Naive thymus-derived CD4-positive, alpha-beta T cell (primary cell): ENCODE measurements around the gene PLN. TPM values are rescaled to one million over a fixed set of nuclear protein-coding genes. Genes with fewer than 3 reads are reported as not detected.

Experiments used
- ATAC-seq: fragments of 150-1000 bp; cut with Tn5 transposase; 2 replicates; pipeline ENCODE4 v1.10.0; 2021; ENCODE audit warnings: mild to moderate bottlenecking, moderate library complexity
- CTCF ChIA-PET: fragments of 350-600 bp; sonication (Branson Sonifier 250); formaldehyde crosslinking; loops from one replicate; lab custom pipeline; 2021; ENCODE audit warnings: antibody characterized with exemption; lab: Charles Lee
- POLR2A ChIA-PET: fragments of 350-600 bp; sonication (Branson Sonifier 250); formaldehyde crosslinking; loops from one replicate; lab custom pipeline; 2021; ENCODE audit warnings: antibody characterized with exemption, inconsistent platforms; lab: Charles Lee
- DNase-seq, 9 donors: peaks; one replicate each; pipeline versions ENCODE4 v3.0.0 to v3.0.0-alpha.2; 2020 to 2022; ENCODE audit warnings: mixed read lengths in 1 of 9
- H3K27ac ChIP-seq: one replicate; pipeline ENCODE4 v1.7.0; 2013; ENCODE audit warnings: mild to moderate bottlenecking, low read depth, low read length, moderate library complexity
- H3K27me3 ChIP-seq, 2 donors: one replicate each; pipeline ENCODE4 v1.7.0; 2013; ENCODE audit warnings: low read length in 2 of 2, mild to moderate bottlenecking in 2 of 2, moderate library complexity in 2 of 2; ENCODE audit not compliant: control insufficient read depth in 2 of 2, insufficient read depth in 2 of 2
- H3K36me3 ChIP-seq, 3 experiments: 1 replicate in 2 of 3; 2 replicates in 1 of 3; pipeline ENCODE4 v1.7.0; 2013; ENCODE audit warnings: low read length in 3 of 3, mild to moderate bottlenecking in 3 of 3, moderate library complexity in 1 of 3; ENCODE audit not compliant: insufficient read depth in 3 of 3, control insufficient read depth in 2 of 3
- H3K4me1 ChIP-seq, 2 donors: one replicate each; pipeline ENCODE4 v1.7.0; 2013; ENCODE audit warnings: low read length in 2 of 2, mild to moderate bottlenecking in 2 of 2, moderate library complexity in 1 of 2; ENCODE audit not compliant: control insufficient read depth in 2 of 2, insufficient read depth in 2 of 2
- H3K4me3 ChIP-seq: 2 replicates; pipeline ENCODE4 v1.7.0; 2013; ENCODE audit warnings: mild to moderate bottlenecking, low read length
- H3K9me3 ChIP-seq, 3 experiments: 1 replicate in 2 of 3; 2 replicates in 1 of 3; pipeline ENCODE4 v1.7.0; 2013; ENCODE audit warnings: low read length in 3 of 3; ENCODE audit not compliant: control insufficient read depth in 2 of 3
- H3K27ac Mint-ChIP-seq, 9 donors: one replicate each; pipeline ENCODE4 v1.8.0; 2020 to 2022; ENCODE audit warnings: mixed read lengths in 9 of 9, mild to moderate bottlenecking in 8 of 9, moderate library complexity in 5 of 9, inconsistent platforms in 2 of 9
- H3K27me3 Mint-ChIP-seq, 5 donors: one replicate each; pipeline ENCODE4 v1.8.0; 2021 to 2022; ENCODE audit warnings: mixed read lengths in 5 of 5, mild to moderate bottlenecking in 1 of 5
- H3K36me3 Mint-ChIP-seq, 5 donors: one replicate each; pipeline ENCODE4 v1.8.0; 2020 to 2022; ENCODE audit warnings: mixed read lengths in 5 of 5, mild to moderate bottlenecking in 3 of 5, inconsistent platforms in 1 of 5
- H3K4me1 Mint-ChIP-seq, 7 donors: one replicate each; pipeline ENCODE4 v1.8.0; 2020 to 2022; ENCODE audit warnings: mixed read lengths in 7 of 7, mild to moderate bottlenecking in 3 of 7, inconsistent platforms in 1 of 7
- H3K4me3 Mint-ChIP-seq, 10 donors: one replicate each; pipeline ENCODE4 v1.8.0; 2020 to 2022; ENCODE audit warnings: mild to moderate bottlenecking in 10 of 10, mixed read lengths in 10 of 10, moderate library complexity in 6 of 10, inconsistent platforms in 2 of 10
- H3K9me3 Mint-ChIP-seq, 11 donors: one replicate each; pipeline ENCODE4 v1.8.0; 2020 to 2022; ENCODE audit warnings: mixed read lengths in 11 of 11, mild to moderate bottlenecking in 4 of 11, inconsistent platforms in 1 of 11, moderate library complexity in 1 of 11
- intact Hi-C, 2 donors: fragments of 100-400 bp; cut with micrococcal nuclease; formaldehyde crosslinking; loops; one replicate each; pipeline ENCODE4 v1.15.1; 2023
- polyA plus RNA-seq, 2 donors: library from polyadenylated mRNA; unstranded; fragments of 300-500 nt; fragmentation: Illumina TruSeq; gene quantifications; one replicate each; pipeline ENCODE4 v1.2.3, GENCODE V29; 2021
- total RNA-seq, 6 experiments: library from RNA in 5 of 6; stranded (reverse) in 5 of 6; gene quantifications; 1 replicate in 5 of 6; 2 replicates in 1 of 6; pipeline ENCODE4 v1.2.3 and lab custom pipeline; 2021 to 2026

The PLN gene
- total and polyA plus RNA-seq, 7 experiments from 2014 or later, result 0.09 to 0.34 (median 0.20) TPM; not detected in 2

GRCh38 chr6:118530942-118531341, 17.2 kb upstream of the PLN start:
- Histone ChIP-seq H3K27ac (no peak overlapping the region), H3K27me3 (no peaks in the 10 kb centered on the region), H3K9me3 (no peaks in the 10 kb centered on the region), H3K4me3 (no peak overlapping the region), H3K36me3 (peaks cover 0 to 4% (median 0%) of the 10 kb centered on the region in 3 experiments), H3K4me1 (no peaks in the 10 kb centered on the region)
- H3K4me1 Mint-ChIP-seq, result peaks cover 13 to 82% (median 64%) of the 10 kb centered on the region in 7 donors
- POLR2A ChIA-PET, result interaction anchor here (0.7 kb wide), 1 partner anchor 263 kb away, joined by 3 read pairs; no protein-coding TSS in a partner anchor
- peaks cover 0 to 14% (median 1%) of the 10 kb centered on the region in 11 donors for H3K9me3 Mint-ChIP-seq
- peak overlapping the region in 1 of 9 donors; percentile 11 for H3K27ac Mint-ChIP-seq
- H3K36me3 Mint-ChIP-seq, result peaks cover 9 to 54% (median 33%) of the 10 kb centered on the region in 5 donors
- H3K27me3 Mint-ChIP-seq, result no peaks in the 10 kb centered on the region
- DNase-seq (no peak), ATAC-seq (no peak)
- CTCF ChIA-PET, result no interaction called here
- peak overlapping the region in 2 of 10 donors; percentile 7 to 21 for H3K4me3 Mint-ChIP-seq
- intact Hi-C loops, result loop anchor here in 1 of 2 donors (2.0 kb wide), 1 partner anchor 16 kb away; no protein-coding TSS in a partner anchor

GRCh38 chr6:118535176-118535844, 12.8 kb upstream of the PLN start:
- no peak overlapping the region for H3K27ac ChIP-seq
- H3K4me1 ChIP-seq, result peaks cover 0 to 8% of the 10 kb centered on the region in 2 donors
- H3K9me3 ChIP-seq, result no peaks in the 10 kb centered on the region
- Mint-ChIP-seq H3K4me3 (no peak overlapping the region), H3K27ac (peak overlapping the region in 1 of 9 donors; percentile 41), H3K36me3 (peaks cover 9 to 51% (median 33%) of the 10 kb centered on the region in 5 donors), H3K4me1 (peaks cover 16 to 76% (median 61%) of the 10 kb centered on the region in 7 donors), H3K9me3 (peaks cover 0 to 14% (median 2%) of the 10 kb centered on the region in 11 donors), H3K27me3 (no peaks in the 10 kb centered on the region)
- intact Hi-C loops, result no loop called here
- POLR2A ChIA-PET, result interaction anchor here (1.0 kb wide), 1 partner anchor 173 kb away, joined by 3 read pairs; no protein-coding TSS in a partner anchor
- H3K4me3 ChIP-seq, result no peak overlapping the region
- ATAC-seq, result no peak
- H3K27me3 ChIP-seq, result no peaks in the 10 kb centered on the region
- CTCF ChIA-PET, result interaction anchor here (0.8 to 1.1 kb wide), 2 partner anchors 14 to 24 kb away, joined by 3 read pairs; no protein-coding TSS in a partner anchor
- no peak for DNase-seq
- H3K36me3 ChIP-seq, result peaks cover 0 to 4% (median 0%) of the 10 kb centered on the region in 3 experiments

GRCh38 chr6:118536478-118536877, 11.6 kb upstream of the PLN start:
- H3K9me3 Mint-ChIP-seq, result peaks cover 0 to 10% (median 0%) of the 10 kb centered on the region in 11 donors
- H3K4me3 ChIP-seq, result no peak overlapping the region
- H3K27me3 ChIP-seq, result no peaks in the 10 kb centered on the region
- H3K36me3 Mint-ChIP-seq, result peaks cover 7 to 42% (median 26%) of the 10 kb centered on the region in 5 donors
- POLR2A ChIA-PET, result no interaction called here
- no peak for ATAC-seq
- no peaks in the 10 kb centered on the region for H3K9me3 ChIP-seq
- H3K4me1 Mint-ChIP-seq, result peaks cover 16 to 70% (median 53%) of the 10 kb centered on the region in 7 donors
- no peaks in the 10 kb centered on the region for H3K27me3 Mint-ChIP-seq
- CTCF ChIA-PET, result interaction anchor here (0.6 kb wide), 1 partner anchor 27 kb away, joined by 3 read pairs; no protein-coding TSS in a partner anchor
- DNase-seq, result no peak
- peaks cover 0 to 8% of the 10 kb centered on the region in 2 donors for H3K4me1 ChIP-seq
- H3K27ac ChIP-seq, result no peak overlapping the region
- intact Hi-C loops, result no loop called here
- H3K27ac Mint-ChIP-seq, result no peak overlapping the region
- H3K36me3 ChIP-seq, result peaks cover 0 to 4% (median 0%) of the 10 kb centered on the region in 3 experiments
- no peak overlapping the region for H3K4me3 Mint-ChIP-seq

GRCh38 chr6:118537574-118537973, 10.5 kb upstream of the PLN start:
- Mint-ChIP-seq H3K27ac (peak overlapping the region in 1 of 9 donors; percentile 9), H3K27me3 (no peaks in the 10 kb centered on the region), H3K36me3 (peaks cover 3 to 31% (median 18%) of the 10 kb centered on the region in 5 donors), H3K4me3 (peak overlapping the region in 2 of 10 donors; percentile 2 to 6), H3K9me3 (peaks cover 0 to 5% (median 0%) of the 10 kb centered on the region in 11 donors), H3K4me1 (peaks cover 11 to 71% (median 51%) of the 10 kb centered on the region in 7 donors)
- Histone ChIP-seq H3K4me1 (peaks cover 0 to 8% of the 10 kb centered on the region in 2 donors), H3K9me3 (no peaks in the 10 kb centered on the region), H3K27ac (peak overlapping the region; percentile 4), H3K36me3 (no peaks in the 10 kb centered on the region), H3K27me3 (no peaks in the 10 kb centered on the region), H3K4me3 (no peak overlapping the region)
- ChIA-PET CTCF (no interaction called here), POLR2A (no interaction called here)
- intact Hi-C loops, result no loop called here
- no peak for DNase-seq
- no peak for ATAC-seq

- H3K27ac Mint-ChIP-seq, result peak overlapping the region in 3 of 9 donors; percentile 8 to 68 (median 60)
- ChIA-PET CTCF (interaction anchor here (0.7 to 1.1 kb wide), 2 partner anchors 9 to 324 kb away, joined by 3 to 4 read pairs; no protein-coding TSS in a partner anchor), POLR2A (interaction anchor here (1.1 kb wide), 1 partner anchor 9 kb away, joined by 4 read pairs; no protein-coding TSS in a partner anchor)
- Histone ChIP-seq H3K9me3 (no peaks in the 10 kb centered on the region), H3K36me3 (no peaks in the 10 kb centered on the region), H3K4me1 (peaks cover 0 to 8% of the 10 kb centered on the region in 2 donors), H3K27ac (no peak overlapping the region), H3K4me3 (no peak overlapping the region), H3K27me3 (no peaks in the 10 kb centered on the region)
- no peaks in the 10 kb centered on the region for H3K27me3 Mint-ChIP-seq
- peaks cover 10 to 82% (median 67%) of the 10 kb centered on the region in 7 donors for H3K4me1 Mint-ChIP-seq
- intact Hi-C loops, result no loop called here
- no peak for DNase-seq
- H3K4me3 Mint-ChIP-seq, result peak overlapping the region in 1 of 10 donors; percentile 41
- H3K36me3 Mint-ChIP-seq, result peaks cover 0 to 25% (median 13%) of the 10 kb centered on the region in 5 donors
- ATAC-seq, result no peak
- H3K9me3 Mint-ChIP-seq, result peaks cover 0 to 2% (median 0%) of the 10 kb centered on the region in 11 donors
Observed at GRCh38 chr6:118542184-118542952, 5.7 kb upstream of the PLN start.

- H3K27me3 Mint-ChIP-seq, result no peaks in the 10 kb centered on the region
- no peak for ATAC-seq
- DNase-seq, result no peak
- peaks cover 0 to 25% (median 13%) of the 10 kb centered on the region in 5 donors for H3K36me3 Mint-ChIP-seq
- H3K9me3 Mint-ChIP-seq, result peaks cover 0 to 2% (median 0%) of the 10 kb centered on the region in 11 donors
- no peaks in the 10 kb centered on the region for H3K27me3 ChIP-seq
- H3K4me1 ChIP-seq, result peaks cover 0 to 10% of the 10 kb centered on the region in 2 donors
- H3K36me3 ChIP-seq, result no peaks in the 10 kb centered on the region
- CTCF ChIA-PET, result interaction anchor here (1.0 kb wide), 1 partner anchor 10 kb away, joined by 3 read pairs; no protein-coding TSS in a partner anchor
- H3K27ac ChIP-seq, result no peak overlapping the region
- H3K4me1 Mint-ChIP-seq, result peaks cover 15 to 84% (median 70%) of the 10 kb centered on the region in 7 donors
- H3K4me3 Mint-ChIP-seq, result peak overlapping the region in 6 of 10 donors; percentile 5 to 44 (median 10)
- H3K27ac Mint-ChIP-seq, result peak overlapping the region in 2 of 9 donors; percentile 26 to 70
- intact Hi-C loops, result no loop called here
- no peak overlapping the region for H3K4me3 ChIP-seq
- POLR2A ChIA-PET, result no interaction called here
- no peaks in the 10 kb centered on the region for H3K9me3 ChIP-seq
Observed at GRCh38 chr6:118544105-118544504, 4.0 kb upstream of the PLN start.
